Fibroblast of lung (primary cell): Measurements from ENCODE around the gene PCLO. TPM values are rescaled to one million over a fixed set of nuclear protein-coding genes. Genes with fewer than 3 reads are reported as not detected.

Experiments
- DNase-seq, 2 donors: peaks; one replicate each; pipeline versions ENCODE4 v3.0.0 to v3.0.0-alpha.2; 2010; ENCODE audit warnings: low read depth in 2 of 2
- H2AFZ ChIP-seq: 2 replicates; pipeline ENCODE4 v1.5.1; 2012; ENCODE audit warnings: low read length, control low read depth, inconsistent platforms
- H3K27ac ChIP-seq: 2 replicates; pipeline ENCODE4 v1.5.1; 2011; ENCODE audit warnings: low read length, control low read depth; ENCODE audit not compliant: insufficient read depth
- H3K27me3 ChIP-seq: 2 replicates; pipeline ENCODE4 v1.5.1; 2011; ENCODE audit warnings: mild to moderate bottlenecking, low read length; ENCODE audit not compliant: control insufficient read depth, insufficient read depth
- H3K36me3 ChIP-seq: 2 replicates; pipeline ENCODE4 v1.5.1; 2011; ENCODE audit warnings: low read length; ENCODE audit not compliant: control insufficient read depth, insufficient read depth
- H3K4me1 ChIP-seq: 2 replicates; pipeline ENCODE4 v1.5.1; 2011; ENCODE audit warnings: low read length; ENCODE audit not compliant: control insufficient read depth, insufficient read depth; ENCODE audit errors: extremely low read depth
- H3K4me2 ChIP-seq: 2 replicates; pipeline ENCODE4 v1.5.1; 2011; ENCODE audit warnings: low read length, control low read depth; ENCODE audit not compliant: insufficient read depth; ENCODE audit errors: extremely low read depth
- H3K4me3 ChIP-seq, 4 experiments: fragments of 200-600 bp in 1 of 4; sonication (generic) in 1 of 4; replicated peaks in 1 of 4; 2 replicates each; pipeline ENCODE4 v1.5.1; 2011 to 2016; ENCODE audit warnings: low read length in 4 of 4, low read depth in 3 of 4, mild to moderate bottlenecking in 3 of 4, control low read depth in 2 of 4, inconsistent platforms in 1 of 4, mixed read lengths in 1 of 4; ENCODE audit not compliant: insufficient read depth in 1 of 4; ENCODE audit errors: control extremely low read depth in 1 of 4
- H3K79me2 ChIP-seq: 2 replicates; pipeline ENCODE4 v1.5.1; 2012; ENCODE audit warnings: mild to moderate bottlenecking, low read length, inconsistent platforms; ENCODE audit not compliant: control insufficient read depth, insufficient read depth
- H3K9ac ChIP-seq: 2 replicates; pipeline ENCODE4 v1.5.1; 2011; ENCODE audit warnings: mild to moderate bottlenecking, low read length, control low read depth; ENCODE audit not compliant: insufficient read depth
- H3K9me3 ChIP-seq: 2 replicates; pipeline ENCODE4 v1.5.1; 2012; ENCODE audit warnings: low read depth, low read length; ENCODE audit not compliant: control insufficient read depth, insufficient read depth
- H4K20me1 ChIP-seq: 2 replicates; pipeline ENCODE4 v1.5.1; 2011; ENCODE audit warnings: low read length; ENCODE audit not compliant: control insufficient read depth, insufficient read depth; ENCODE audit errors: extremely low read depth
- EZH2 ChIP-seq: IDR thresholded peaks from 2 replicates; pipeline ENCODE4 v1.5.1; 2012; ENCODE audit warnings: low read length, control low read depth, mild to moderate bottlenecking; ENCODE audit errors: missing control alignments
- polyA plus RNA-seq, 2 donors: library from polyadenylated mRNA; depleted of rRNA in 1 of 2; stranded (reverse) in 1 of 2; unstranded in 1 of 2; fragments of >200 nt; gene quantifications; 2 replicates each; pipeline ENCODE4 v1.2.1, GENCODE V29; 2011 to 2012; ENCODE audit warnings: missing spikeins in 1 of 2
- total RNA-seq: library from RNA; depleted of rRNA; stranded (reverse); fragments of >200 nt; gene quantifications from 2 replicates; pipeline ENCODE4 v1.2.1, GENCODE V29; 2014
- TF ChIP-seq, protein P1 (sequence below), 2 donors: IDR thresholded peaks in 1 of 2; conservative IDR thresholded peaks in 1 of 2; 1 replicate in 1 of 2; 2 replicates in 1 of 2; pipeline ENCODE4 v1.5.1; 2011 to 2012; ENCODE audit warnings: low read length in 2 of 2, control low read depth in 1 of 2, inconsistent platforms in 1 of 2, low read depth in 1 of 2, mild to moderate bottlenecking in 1 of 2

The PCLO gene
- total and polyA plus RNA-seq, 2 donors (not counting 1 experiment from before 2014, with no cell fraction given): 0.03 to 0.17 TPM

DNA sequence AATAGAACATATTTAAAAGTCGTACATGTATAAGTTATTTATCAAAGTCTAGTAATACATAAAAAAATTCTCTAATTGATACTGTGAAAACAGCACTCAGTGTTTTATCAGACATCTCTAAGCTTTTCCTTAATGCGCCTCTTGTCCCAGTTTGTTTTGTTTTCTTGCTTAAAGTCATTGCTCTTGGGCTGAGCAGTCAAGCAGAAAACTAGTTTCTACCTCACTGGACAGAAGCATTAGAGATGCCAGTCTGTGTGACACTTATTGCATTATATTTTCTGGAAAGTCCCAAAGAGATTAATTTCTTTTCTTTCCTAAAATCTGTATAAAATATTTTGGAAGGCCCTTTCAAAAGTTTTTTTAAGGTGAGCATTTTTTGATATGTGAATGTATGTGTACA is 236.2 kb downstream of the PCLO start:
- TF ChIP-seq EZH2: no peak
- TF ChIP-seq, protein P1, sequence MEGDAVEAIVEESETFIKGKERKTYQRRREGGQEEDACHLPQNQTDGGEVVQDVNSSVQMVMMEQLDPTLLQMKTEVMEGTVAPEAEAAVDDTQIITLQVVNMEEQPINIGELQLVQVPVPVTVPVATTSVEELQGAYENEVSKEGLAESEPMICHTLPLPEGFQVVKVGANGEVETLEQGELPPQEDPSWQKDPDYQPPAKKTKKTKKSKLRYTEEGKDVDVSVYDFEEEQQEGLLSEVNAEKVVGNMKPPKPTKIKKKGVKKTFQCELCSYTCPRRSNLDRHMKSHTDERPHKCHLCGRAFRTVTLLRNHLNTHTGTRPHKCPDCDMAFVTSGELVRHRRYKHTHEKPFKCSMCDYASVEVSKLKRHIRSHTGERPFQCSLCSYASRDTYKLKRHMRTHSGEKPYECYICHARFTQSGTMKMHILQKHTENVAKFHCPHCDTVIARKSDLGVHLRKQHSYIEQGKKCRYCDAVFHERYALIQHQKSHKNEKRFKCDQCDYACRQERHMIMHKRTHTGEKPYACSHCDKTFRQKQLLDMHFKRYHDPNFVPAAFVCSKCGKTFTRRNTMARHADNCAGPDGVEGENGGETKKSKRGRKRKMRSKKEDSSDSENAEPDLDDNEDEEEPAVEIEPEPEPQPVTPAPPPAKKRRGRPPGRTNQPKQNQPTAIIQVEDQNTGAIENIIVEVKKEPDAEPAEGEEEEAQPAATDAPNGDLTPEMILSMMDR (conservative IDR thresholded peaks at IDR 0.05 in 1 of 2, IDR thresholded peaks at IDR 0.05 in 1 of 2; ENCODE audit: low read depth in 1 of 2, low read length in 2 of 2): no peak
- Histone ChIP-seq H3K9me3 (no peaks in the 10 kb centered on the region), H3K4me1 (no peaks in the 10 kb centered on the region), H3K27me3 (no peaks in the 10 kb centered on the region), H3K27ac (no peak overlapping the region), H2AFZ (no peak overlapping the region), H3K4me2 (no peak overlapping the region), H3K9ac (no peak overlapping the region), H4K20me1 (no peaks in the 10 kb centered on the region), H3K79me2 (no peaks in the 10 kb centered on the region), H3K4me3 (no peak overlapping the region), H3K36me3 (no peaks in the 10 kb centered on the region)
- no peak for DNase-seq

DNA sequence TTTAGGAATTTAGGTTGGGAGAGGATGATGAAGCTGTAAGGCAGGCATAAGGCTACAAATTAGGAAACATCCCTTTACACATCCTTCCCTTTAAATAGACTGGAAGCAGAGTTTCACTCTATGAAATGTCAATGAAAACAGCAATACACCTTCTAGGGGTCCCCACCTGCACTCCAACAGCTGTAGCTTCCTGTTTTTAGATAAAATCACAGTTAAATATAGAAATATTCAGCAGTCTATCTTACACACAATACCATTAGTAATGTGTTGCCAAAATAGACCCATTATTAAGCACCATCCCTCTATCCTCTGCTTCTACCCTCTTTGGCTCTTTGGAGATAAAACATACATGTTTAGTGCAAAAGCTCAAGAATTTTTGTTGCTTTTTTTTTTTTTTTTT is 237.4 kb downstream of the PCLO start:
- Histone ChIP-seq H3K27ac (no peak overlapping the region), H3K4me1 (no peaks in the 10 kb centered on the region), H3K9ac (no peak overlapping the region), H3K36me3 (no peaks in the 10 kb centered on the region), H3K79me2 (no peaks in the 10 kb centered on the region), H2AFZ (no peak overlapping the region), H3K9me3 (no peaks in the 10 kb centered on the region), H3K4me2 (no peak overlapping the region), H3K4me3 (no peak overlapping the region), H4K20me1 (no peaks in the 10 kb centered on the region), H3K27me3 (no peaks in the 10 kb centered on the region)
- TF ChIP-seq, protein P1 (conservative IDR thresholded peaks at IDR 0.05 in 1 of 2, IDR thresholded peaks at IDR 0.05 in 1 of 2; ENCODE audit: low read depth in 1 of 2, low read length in 2 of 2): no peak
- no peak for TF ChIP-seq EZH2
- no peak for DNase-seq

DNA sequence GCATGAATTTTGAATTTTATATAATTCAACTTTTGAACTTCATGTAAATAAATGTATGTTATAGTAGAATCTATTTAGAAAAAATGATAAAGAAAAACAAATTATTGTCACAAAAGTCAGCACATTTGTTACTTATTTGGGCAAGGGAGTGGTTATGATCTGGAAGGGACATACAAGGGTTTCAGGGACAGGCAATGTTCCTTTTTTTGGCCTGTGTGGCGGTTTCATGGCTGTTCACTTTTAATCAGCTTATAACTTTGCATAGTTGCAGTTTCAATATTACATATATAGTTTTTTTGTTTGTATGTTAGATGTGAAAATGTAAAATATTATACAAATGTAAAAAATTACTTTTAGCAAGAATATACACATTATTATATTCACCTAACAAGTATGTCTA is 256.2 kb downstream of the PCLO start:
- no peak for TF ChIP-seq EZH2
- TF ChIP-seq, protein P1 (conservative IDR thresholded peaks at IDR 0.05 in 1 of 2, IDR thresholded peaks at IDR 0.05 in 1 of 2; ENCODE audit: low read depth in 1 of 2, low read length in 2 of 2): no peak
- H3K27me3 ChIP-seq: no peaks in the 10 kb centered on the region
- no peaks in the 10 kb centered on the region for H3K79me2 ChIP-seq
- no peak for DNase-seq
- no peak overlapping the region for H3K4me3 ChIP-seq
- H2AFZ ChIP-seq: no peak overlapping the region
- no peaks in the 10 kb centered on the region for H3K9me3 ChIP-seq
- H3K4me2 ChIP-seq: no peak overlapping the region
- no peaks in the 10 kb centered on the region for H3K36me3 ChIP-seq
- H3K9ac ChIP-seq: no peak overlapping the region
- H3K27ac ChIP-seq: no peak overlapping the region
- no peaks in the 10 kb centered on the region for H4K20me1 ChIP-seq
- no peaks in the 10 kb centered on the region for H3K4me1 ChIP-seq
